ENCODE measurements around the gene ENSA.
"Not testable (repeated sequence)": the region's sequence is repeated elsewhere in the genome, so short reads cannot be mapped to it uniquely, and the experiment has no call there.

Gene ENSA

DNA sequence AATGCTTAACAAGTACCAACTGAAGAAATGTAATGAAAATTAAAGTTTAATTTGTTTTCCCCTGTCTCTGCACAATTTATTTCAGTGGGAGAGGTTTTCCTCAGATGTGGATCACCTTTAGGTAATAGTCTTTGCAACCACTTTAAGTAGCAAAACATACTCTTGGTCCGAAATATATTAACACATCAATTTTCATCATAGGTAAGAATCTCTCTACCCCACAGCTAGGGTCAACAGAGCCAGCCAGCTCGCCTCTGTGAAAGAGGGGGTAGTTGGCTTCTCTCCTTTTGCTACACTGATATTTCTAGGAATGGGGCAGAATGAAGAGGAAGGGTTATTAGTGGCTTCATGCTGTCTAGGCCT is 25.2 kb downstream of the ENSA start:
- no peak for DNase-seq (ENCODE audit: low spot score)
- TF ChIP-seq, protein P1, sequence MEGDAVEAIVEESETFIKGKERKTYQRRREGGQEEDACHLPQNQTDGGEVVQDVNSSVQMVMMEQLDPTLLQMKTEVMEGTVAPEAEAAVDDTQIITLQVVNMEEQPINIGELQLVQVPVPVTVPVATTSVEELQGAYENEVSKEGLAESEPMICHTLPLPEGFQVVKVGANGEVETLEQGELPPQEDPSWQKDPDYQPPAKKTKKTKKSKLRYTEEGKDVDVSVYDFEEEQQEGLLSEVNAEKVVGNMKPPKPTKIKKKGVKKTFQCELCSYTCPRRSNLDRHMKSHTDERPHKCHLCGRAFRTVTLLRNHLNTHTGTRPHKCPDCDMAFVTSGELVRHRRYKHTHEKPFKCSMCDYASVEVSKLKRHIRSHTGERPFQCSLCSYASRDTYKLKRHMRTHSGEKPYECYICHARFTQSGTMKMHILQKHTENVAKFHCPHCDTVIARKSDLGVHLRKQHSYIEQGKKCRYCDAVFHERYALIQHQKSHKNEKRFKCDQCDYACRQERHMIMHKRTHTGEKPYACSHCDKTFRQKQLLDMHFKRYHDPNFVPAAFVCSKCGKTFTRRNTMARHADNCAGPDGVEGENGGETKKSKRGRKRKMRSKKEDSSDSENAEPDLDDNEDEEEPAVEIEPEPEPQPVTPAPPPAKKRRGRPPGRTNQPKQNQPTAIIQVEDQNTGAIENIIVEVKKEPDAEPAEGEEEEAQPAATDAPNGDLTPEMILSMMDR (IDR thresholded peaks at IDR 0.05): no peak
- Histone ChIP-seq H3K4me3 (no peak overlapping the region), H3K27ac (peak overlapping the region; percentile 54 to 81)

DNA sequence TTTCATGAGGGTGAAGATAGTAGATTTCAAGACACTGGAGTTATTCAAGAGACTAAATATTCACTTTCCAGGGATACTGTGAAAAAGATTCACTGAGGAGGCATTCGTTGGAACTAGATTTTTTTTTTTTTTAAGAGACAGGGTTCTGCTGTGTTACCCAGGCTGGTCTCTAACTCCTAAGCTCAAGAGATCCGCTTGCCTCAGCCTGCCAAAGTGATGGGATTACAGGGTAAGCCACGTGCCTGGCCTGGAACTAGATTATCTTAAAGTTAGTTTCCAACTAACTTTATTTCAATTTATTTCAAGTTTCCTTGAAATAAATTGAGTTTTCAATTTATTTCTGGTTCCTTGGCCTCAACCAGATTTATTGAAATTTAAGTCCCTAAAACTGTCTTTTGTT is 25.7 kb downstream of the ENSA start:
- TF ChIP-seq, protein P1 (IDR thresholded peaks at IDR 0.05): no peak
- Histone ChIP-seq H3K4me3 (no peak overlapping the region), H3K27ac (no peak overlapping the region)
- no peak for DNase-seq (ENCODE audit: low spot score)

DNA sequence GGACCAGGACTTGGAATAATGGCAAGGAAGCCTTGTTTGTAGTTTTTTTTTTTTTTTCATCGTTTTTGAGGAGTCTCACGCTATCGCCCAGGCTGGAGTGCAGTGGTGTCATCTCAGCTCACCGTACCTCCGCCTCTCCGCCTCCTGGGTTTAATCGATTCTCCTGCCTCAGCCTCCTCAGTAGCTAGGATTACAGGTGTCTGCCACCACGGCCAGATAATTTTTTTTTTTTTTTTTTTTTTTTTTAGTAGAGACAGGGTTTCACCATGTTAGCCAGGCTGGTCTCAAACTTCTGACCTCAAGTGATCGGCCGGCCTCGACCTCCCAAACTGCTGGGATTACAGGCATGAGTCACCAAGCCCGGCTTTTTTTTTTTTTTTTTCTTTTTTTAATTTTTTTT is 27.0 kb downstream of the ENSA start:
- H3K4me3 ChIP-seq; DNase-seq (ENCODE audit: low spot score); H3K27ac ChIP-seq: not testable (repeated sequence)

DNA sequence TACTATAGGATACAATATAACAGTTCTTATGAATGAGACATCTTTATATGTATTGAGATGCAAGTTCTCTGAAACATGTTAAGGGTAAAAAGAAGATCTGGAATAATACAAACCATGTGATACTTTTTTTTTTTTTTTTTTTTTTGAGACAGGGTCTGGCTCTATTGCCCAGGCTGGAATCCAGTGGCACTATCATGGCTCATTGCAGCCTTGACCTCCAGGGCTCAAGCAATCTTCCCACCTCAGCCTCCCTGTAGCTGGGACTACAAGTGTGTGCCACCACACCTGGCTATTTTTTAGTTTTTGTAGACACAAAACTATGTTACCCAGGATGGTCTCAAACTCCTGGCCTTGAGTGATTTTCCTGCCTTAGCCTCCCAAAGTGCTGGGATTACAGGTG is 27.9 kb downstream of the ENSA start:
- no peak overlapping the region for H3K27ac ChIP-seq
- H3K4me3 ChIP-seq: no peak overlapping the region
- TF ChIP-seq, protein P1 (IDR thresholded peaks at IDR 0.05): no peak
- DNase-seq (ENCODE audit: low spot score): no peak

DNA sequence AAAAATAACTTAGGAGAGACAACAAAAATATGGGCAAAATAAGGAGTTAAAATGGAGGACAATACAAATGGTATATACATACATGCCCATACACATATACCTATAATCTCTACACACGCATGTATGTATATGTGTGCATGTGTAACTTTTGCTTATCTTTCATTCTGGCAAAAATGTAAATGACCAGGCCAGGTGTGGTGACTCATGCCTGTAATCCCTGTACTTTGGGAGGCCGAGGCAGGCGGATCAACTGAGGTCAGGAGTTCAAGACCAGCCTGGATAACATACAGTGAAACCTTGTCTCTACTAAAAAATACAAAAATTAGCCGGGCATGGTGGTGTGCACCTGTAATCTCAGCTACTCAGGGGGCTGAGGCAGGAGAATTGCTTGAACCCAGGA is 31.1 kb downstream of the ENSA start:
- not testable (repeated sequence) for H3K4me3 ChIP-seq; DNase-seq (ENCODE audit: low spot score); H3K27ac ChIP-seq

DNA sequence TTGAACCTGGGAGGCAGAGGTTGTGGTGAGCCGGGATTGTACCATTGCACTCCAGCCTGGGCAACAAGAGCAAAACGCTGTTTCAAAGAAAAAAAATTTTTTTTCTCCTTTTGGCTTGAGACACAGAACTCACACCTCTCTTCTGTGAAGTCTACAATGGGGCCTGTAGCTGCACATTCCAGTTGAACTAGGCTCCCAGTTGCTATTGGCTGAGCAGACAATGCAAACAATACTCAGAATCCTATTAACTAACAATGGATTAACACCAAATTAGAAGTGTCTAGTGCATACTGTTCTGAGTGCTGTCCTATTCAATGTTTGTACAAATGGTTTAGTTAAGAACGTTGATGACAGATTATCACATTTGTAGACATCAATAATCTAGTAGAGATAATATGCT is 32.4 kb downstream of the ENSA start:
- Histone ChIP-seq H3K27ac (no peak overlapping the region), H3K4me3 (no peak overlapping the region)
- DNase-seq (ENCODE audit: low spot score): no peak
- TF ChIP-seq, protein P1 (IDR thresholded peaks at IDR 0.05): no peak

DNA sequence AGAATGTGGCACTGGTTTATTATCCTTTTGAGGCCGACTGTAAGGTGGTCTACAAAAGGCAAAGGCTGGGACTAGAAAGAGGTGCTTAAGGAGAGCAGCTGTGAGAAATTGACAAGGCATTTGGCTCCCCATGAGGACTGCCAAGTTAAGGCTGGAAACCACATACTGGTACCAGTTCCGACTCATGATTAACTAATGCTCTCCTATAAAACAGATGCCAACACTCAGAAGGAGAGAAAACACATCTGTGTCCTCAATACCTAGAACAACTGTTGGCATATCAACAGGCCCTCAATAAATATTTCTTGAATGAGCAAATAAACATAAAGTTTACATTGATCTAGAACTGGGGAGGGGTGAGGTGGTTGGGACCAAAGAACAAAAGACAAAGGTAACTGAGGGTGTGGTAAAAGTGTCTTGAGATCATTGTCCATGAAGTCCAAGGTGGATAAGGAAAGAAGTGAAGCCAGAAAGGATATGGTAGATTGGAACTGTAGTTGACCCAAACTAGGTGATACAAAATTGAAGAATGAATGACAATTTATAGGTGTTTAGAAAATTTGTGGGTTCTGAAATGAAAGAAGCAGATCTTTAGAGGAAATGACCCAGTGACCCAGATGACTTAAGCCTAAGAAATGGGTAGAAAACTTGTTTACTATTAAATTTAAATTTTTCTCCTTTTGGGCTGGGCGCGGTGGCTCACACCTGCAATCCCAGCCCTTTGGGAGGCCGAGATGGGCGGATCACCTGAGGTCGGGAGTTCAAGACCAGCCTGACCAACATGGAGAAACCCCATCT is 33.1 kb downstream of the ENSA start:
- TF ChIP-seq, protein P1 (IDR thresholded peaks at IDR 0.05): no peak

DNA sequence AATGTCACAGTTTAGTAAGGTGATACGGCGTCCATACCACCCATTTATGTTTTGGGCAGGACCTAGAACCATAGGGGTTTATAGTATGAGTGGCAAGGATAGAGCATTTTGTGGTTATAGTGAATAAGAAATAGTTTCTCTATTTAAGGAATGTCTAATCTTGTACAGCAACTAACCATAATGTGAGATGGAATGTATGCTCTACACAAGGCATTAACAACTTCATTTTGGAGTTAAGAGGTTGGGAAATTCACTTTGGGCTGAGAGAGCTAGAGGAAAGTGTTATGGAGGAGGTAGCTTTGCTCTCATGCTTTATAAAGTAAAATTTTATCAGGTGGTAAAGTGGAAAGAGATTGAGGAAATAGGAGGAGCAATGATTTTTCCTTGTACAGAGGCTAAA is 47.0 kb downstream of the ENSA start:
- TF ChIP-seq, protein P1 (IDR thresholded peaks at IDR 0.05): no peak
- no peak overlapping the region for H3K27ac ChIP-seq

More for the DNA sequence above, 33.1 kb downstream of the ENSA start:
- H3K4me3 ChIP-seq: no peak overlapping the region
- DNase-seq (ENCODE audit: low spot score): no peak
- no peak overlapping the region for H3K27ac ChIP-seq

DNA sequence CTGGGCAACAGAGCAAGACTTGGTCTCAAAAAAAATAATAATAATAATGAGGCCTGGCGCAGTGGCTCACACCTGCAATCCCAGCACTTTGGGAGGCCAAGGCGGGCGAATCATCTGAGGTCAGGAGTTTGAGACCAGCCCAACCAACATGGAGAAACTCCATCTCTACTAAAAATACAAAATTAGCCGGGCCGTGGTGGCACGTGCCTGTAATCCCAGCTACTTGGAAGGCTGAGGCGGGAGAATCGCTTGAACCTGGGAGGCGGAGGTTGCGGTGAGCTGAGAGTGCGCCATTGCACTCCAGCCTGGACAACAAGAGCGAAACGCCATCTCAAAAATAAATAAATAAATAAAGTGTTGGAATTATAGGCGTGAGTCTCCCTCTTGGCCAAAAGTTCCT is 47.5 kb downstream of the ENSA start:
- not testable (repeated sequence) for DNase-seq (ENCODE audit: low spot score); H3K4me3 ChIP-seq; H3K27ac ChIP-seq

More for the DNA sequence above, 47.0 kb downstream of the ENSA start:
- H3K4me3 ChIP-seq: no peak overlapping the region
- DNase-seq (ENCODE audit: low spot score): no peak

DNA sequence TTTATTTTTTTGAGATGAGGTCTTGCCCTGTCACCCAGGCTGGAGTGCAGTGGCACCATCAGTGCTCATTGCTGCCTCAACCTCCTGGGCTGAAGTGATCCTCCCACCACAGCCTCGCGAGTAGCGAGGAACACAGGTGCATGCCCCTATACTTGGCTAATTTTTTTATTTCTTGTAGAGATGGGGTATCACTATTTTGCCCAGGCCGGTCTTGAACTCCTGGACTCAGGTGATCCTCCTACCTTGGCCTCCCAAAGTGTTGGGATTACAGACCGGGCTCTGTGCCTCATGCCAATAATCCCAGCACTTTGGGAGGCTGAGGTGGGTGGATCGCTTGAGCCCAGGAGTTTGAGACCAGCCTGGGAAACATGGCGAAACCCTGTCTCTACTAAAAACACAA is 48.0 kb downstream of the ENSA start:
- not testable (repeated sequence) for H3K27ac ChIP-seq; DNase-seq (ENCODE audit: low spot score)

DNA sequence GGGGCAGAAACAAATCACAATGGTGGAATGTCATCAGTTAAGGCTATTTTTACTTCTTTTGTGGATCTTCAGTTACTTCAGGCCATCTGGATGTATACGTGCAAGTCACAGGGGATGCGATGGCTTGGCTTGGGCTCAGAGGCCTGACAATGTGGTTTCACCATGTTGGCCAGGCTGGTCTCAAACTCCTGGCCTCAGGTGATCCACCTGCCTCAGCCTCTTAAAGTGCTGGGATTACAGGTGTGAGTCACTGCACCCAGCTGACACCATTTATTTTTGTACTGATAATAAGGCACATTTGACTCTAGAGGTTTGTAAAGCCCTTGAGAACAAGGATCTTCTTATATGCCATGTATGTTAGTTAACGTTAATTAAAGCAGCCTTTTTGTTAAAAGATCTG is 48.4 kb downstream of the ENSA start:
- DNase-seq (ENCODE audit: low spot score); H3K4me3 ChIP-seq: not testable (repeated sequence)
- peak overlapping the region in 1 of 2 donors; percentile 88 for H3K27ac ChIP-seq

More for the DNA sequence above, 48.0 kb downstream of the ENSA start:
- not testable (repeated sequence) for H3K4me3 ChIP-seq
